H1 (cell line): ENCODE results near the gene CBFB. TPM values are rescaled to one million over a fixed set of nuclear protein-coding genes. Genes with fewer than 3 reads are reported as not detected.

Experiments
- BACH1 ChIP-seq: IDR thresholded peaks from 2 replicates; pipeline ENCODE4 v1.6.1; 2012; ENCODE audit warnings: low read length, improper control_type of control experiment
- BCL11A ChIP-seq, 2 experiments: IDR thresholded peaks; one replicate each; pipeline ENCODE4 v1.6.1; 2011; ENCODE audit warnings: low read depth in 2 of 2, low read length in 2 of 2, mild to moderate bottlenecking in 2 of 2
- polyA plus RNA-seq, 7 experiments: library from polyadenylated mRNA; depleted of rRNA in 3 of 7; stranded (reverse) in 5 of 7; unstranded in 2 of 7; fragments of >200 nt in 5 of 7; fragments of 200-250 nt in 2 of 7; gene quantifications; 1 replicate in 5 of 7; 2 replicates in 1 of 7; 4 replicates in 1 of 7; pipeline versions ENCODE4 v1.2.1 to v1.2.3, GENCODE V29; 2011 to 2013; ENCODE audit warnings: missing spikeins in 2 of 7, mixed read lengths in 2 of 7
- total RNA-seq: library from RNA; stranded (reverse); fragmentation: NEBNext Ultra II Directional; extraction: Animal tissue kit (Norgen Biotek cat#: 25700); gene quantifications from 2 replicates; pipeline ENCODE4 v1.2.1, GENCODE V29; 2021

The CBFB gene
- total and polyA plus RNA-seq, 2 of the 8 experiments (the other 6 are each of a cell fraction or from before 2014, with no cell fraction given) = 11.5 to 31.6 TPM

DNA sequence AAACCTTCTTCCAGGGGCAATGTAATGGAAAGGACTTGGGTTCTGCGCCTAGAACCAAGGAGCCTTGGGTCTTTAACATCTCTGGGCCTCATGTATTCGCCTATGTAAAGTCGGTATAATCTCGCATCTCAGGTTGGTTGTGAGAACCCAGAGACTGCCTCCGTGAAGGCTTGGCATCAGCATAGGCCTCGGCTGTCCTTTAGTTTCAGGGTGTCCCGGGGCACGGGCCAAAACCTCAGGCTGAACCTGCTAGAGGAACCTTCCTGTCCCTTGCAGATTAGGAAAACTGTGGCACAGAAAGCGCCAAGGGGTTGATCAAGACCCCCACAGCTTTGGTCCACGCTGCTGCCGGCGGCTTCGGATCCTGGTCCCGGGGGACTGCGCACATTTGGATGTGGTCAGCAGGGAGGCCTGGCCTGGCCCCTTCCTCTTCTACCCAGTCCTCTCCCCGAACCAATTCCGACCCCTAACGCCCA, 80.0 kb downstream of the CBFB start (continued):
- TF ChIP-seq BACH1 (no peak), BCL11A (IDR thresholded peaks at IDR 0.05; ENCODE audit: low read depth in 2 of 2, low read length in 2 of 2) (no peak)
